CD8-positive, alpha-beta memory T cell (primary cell): Measurements from ENCODE around the gene MYO7B. TPM values are rescaled to one million over a fixed set of nuclear protein-coding genes. Genes with fewer than 3 reads are reported as not detected.

Experiments used
- CTCF ChIA-PET: fragments of 350-600 bp; sonication (Branson Sonifier 250); formaldehyde crosslinking; loops from one replicate; lab custom pipeline; 2021; ENCODE audit warnings: antibody characterized with exemption; lab: Charles Lee
- POLR2A ChIA-PET: fragments of 350-600 bp; sonication (Branson Sonifier 250); formaldehyde crosslinking; loops from one replicate; lab custom pipeline; 2021; ENCODE audit warnings: antibody characterized with exemption; lab: Charles Lee
- DNase-seq, 5 donors: peaks; one replicate each; pipeline versions ENCODE4 v3.0.0 to v3.0.0-alpha.2; 2020 to 2022; ENCODE audit warnings: mixed read lengths in 1 of 5
- H3K27ac ChIP-seq: one replicate; pipeline ENCODE4 v1.7.0; 2013; ENCODE audit warnings: low read depth, mild to moderate bottlenecking, low read length, moderate library complexity
- H3K27me3 ChIP-seq: 2 replicates; pipeline ENCODE4 v1.7.0; 2013; ENCODE audit warnings: low read length, mild to moderate bottlenecking; ENCODE audit not compliant: insufficient read depth, poor library complexity, severe bottlenecking
- H3K36me3 ChIP-seq: 2 replicates; pipeline ENCODE4 v1.7.0; 2013; ENCODE audit warnings: mild to moderate bottlenecking, low read length, moderate library complexity; ENCODE audit not compliant: insufficient read depth
- H3K4me1 ChIP-seq: 2 replicates; pipeline ENCODE4 v1.7.0; 2013; ENCODE audit warnings: mild to moderate bottlenecking, low read length, moderate library complexity; ENCODE audit not compliant: insufficient read depth
- H3K4me3 ChIP-seq: 2 replicates; pipeline ENCODE4 v1.7.0; 2013; ENCODE audit warnings: mild to moderate bottlenecking, low read length
- H3K9me3 ChIP-seq: 2 replicates; pipeline ENCODE4 v1.7.0; 2013; ENCODE audit warnings: mild to moderate bottlenecking, low read length
- H3K27ac Mint-ChIP-seq, 8 donors: one replicate each; pipeline ENCODE4 v1.8.0; 2020 to 2021; ENCODE audit warnings: mixed read lengths in 8 of 8, mild to moderate bottlenecking in 6 of 8, inconsistent platforms in 3 of 8, moderate library complexity in 3 of 8
- H3K27me3 Mint-ChIP-seq, 2 donors: one replicate each; pipeline ENCODE4 v1.8.0; 2020 to 2021; ENCODE audit warnings: mixed read lengths in 2 of 2, mild to moderate bottlenecking in 1 of 2, moderate library complexity in 1 of 2
- H3K36me3 Mint-ChIP-seq, 3 donors: one replicate each; pipeline ENCODE4 v1.8.0; 2020 to 2021; ENCODE audit warnings: mixed read lengths in 3 of 3, inconsistent platforms in 1 of 3, mild to moderate bottlenecking in 1 of 3
- H3K4me1 Mint-ChIP-seq, 3 donors: one replicate each; pipeline ENCODE4 v1.8.0; 2020 to 2021; ENCODE audit warnings: mixed read lengths in 3 of 3, inconsistent platforms in 1 of 3, mild to moderate bottlenecking in 1 of 3
- H3K4me3 Mint-ChIP-seq, 7 donors: one replicate each; pipeline ENCODE4 v1.8.0; 2020 to 2021; ENCODE audit warnings: mixed read lengths in 7 of 7, mild to moderate bottlenecking in 6 of 7, moderate library complexity in 4 of 7, inconsistent platforms in 2 of 7
- H3K9me3 Mint-ChIP-seq, 5 donors: one replicate each; pipeline ENCODE4 v1.8.0; 2020 to 2022; ENCODE audit warnings: mixed read lengths in 5 of 5, mild to moderate bottlenecking in 3 of 5, moderate library complexity in 2 of 5, inconsistent platforms in 1 of 5
- polyA plus RNA-seq: library from polyadenylated mRNA; unstranded; fragments of 300-500 nt; fragmentation: Illumina TruSeq; gene quantifications from one replicate; pipeline ENCODE4 v1.2.3, GENCODE V29; 2021
- total RNA-seq, 2 experiments: library from RNA; stranded (reverse); gene quantifications; one replicate each; pipeline ENCODE4 v1.2.3, GENCODE V29; 2021

MYO7B gene
- total and polyA plus RNA-seq, 3 experiments from 2014 or later, result not detected

DNA sequence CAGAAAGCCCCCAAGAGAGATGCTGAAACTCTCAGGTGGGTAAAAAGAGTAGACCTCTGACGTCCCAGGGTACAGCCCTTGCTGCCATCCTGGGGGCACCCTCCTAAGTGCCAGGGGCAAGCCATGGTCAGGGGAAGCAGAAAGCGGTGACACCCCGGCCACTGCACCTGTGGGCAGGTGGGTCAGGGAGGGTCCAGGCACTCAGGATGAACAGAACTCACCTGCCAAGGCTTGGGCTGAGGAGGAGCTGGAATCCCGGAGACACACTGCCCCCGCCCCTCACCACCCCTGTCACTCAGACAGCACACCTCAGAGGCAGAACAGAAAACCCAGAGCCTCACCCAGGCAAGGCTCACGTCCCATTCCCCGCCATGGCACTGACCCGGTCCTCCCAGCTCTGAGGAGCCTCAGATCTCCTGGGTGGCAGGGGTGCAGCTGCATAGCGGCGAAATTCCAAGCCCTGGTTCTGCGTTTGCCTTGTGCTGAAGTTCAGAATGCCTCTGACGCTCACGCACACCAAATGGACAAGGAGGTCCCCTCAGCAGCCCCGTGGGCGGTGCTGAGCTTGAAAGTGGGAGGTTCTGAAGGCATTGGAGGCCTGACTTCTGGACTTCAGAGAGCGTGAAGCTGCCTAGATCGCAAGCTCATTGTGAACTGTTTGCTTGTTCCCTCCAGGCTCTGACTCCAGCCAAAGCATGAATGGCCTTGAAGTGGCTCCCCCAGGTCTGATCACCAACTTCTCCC is 114.7 kb downstream of the MYO7B start:
- H3K27ac Mint-ChIP-seq, result no peak overlapping the region
- CTCF ChIA-PET, result interaction anchor here (0.7 to 2.1 kb wide), 11 partner anchors 10 to 453 kb away, joined by 3 to 27 read pairs (median 4); partner anchors contain the start of gene LIMS2
- Histone ChIP-seq H3K27me3 (no peaks in the 10 kb centered on the region), H3K4me1 (peaks cover 10% of the 10 kb centered on the region), H3K4me3 (no peak overlapping the region), H3K36me3 (no peaks in the 10 kb centered on the region), H3K9me3 (no peaks in the 10 kb centered on the region), H3K27ac (no peak overlapping the region)
- no peaks in the 10 kb centered on the region for H3K36me3 Mint-ChIP-seq
- no peak overlapping the region for H3K4me3 Mint-ChIP-seq
- no peak for DNase-seq
- H3K27me3 Mint-ChIP-seq, result peaks cover 3 to 5% of the 10 kb centered on the region in 2 donors
- H3K4me1 Mint-ChIP-seq, result peaks cover 4 to 17% (median 7%) of the 10 kb centered on the region in 3 donors
- POLR2A ChIA-PET, result no interaction called here
- no peaks in the 10 kb centered on the region for H3K9me3 Mint-ChIP-seq

DNA sequence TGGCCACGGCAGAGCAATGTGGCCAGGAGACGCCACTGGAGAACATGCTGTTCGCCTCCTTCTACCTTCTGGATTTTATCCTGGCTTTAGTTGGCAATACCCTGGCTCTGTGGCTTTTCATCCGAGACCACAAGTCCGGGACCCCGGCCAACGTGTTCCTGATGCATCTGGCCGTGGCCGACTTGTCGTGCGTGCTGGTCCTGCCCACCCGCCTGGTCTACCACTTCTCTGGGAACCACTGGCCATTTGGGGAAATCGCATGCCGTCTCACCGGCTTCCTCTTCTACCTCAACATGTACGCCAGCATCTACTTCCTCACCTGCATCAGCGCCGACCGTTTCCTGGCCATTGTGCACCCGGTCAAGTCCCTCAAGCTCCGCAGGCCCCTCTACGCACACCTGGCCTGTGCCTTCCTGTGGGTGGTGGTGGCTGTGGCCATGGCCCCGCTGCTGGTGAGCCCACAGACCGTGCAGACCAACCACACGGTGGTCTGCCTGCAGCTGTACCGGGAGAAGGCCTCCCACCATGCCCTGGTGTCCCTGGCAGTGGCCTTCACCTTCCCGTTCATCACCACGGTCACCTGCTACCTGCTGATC is 115.4 kb downstream of the MYO7B start:
- peaks cover 4 to 17% (median 7%) of the 10 kb centered on the region in 3 donors for H3K4me1 Mint-ChIP-seq
- no peaks in the 10 kb centered on the region for H3K27me3 ChIP-seq
- H3K36me3 ChIP-seq, result no peaks in the 10 kb centered on the region
- H3K27ac ChIP-seq, result no peak overlapping the region
- H3K4me1 ChIP-seq, result peaks cover 10% of the 10 kb centered on the region
- ChIA-PET CTCF (interaction anchor here (1.0 to 2.1 kb wide), 8 partner anchors 10 to 454 kb away, joined by 3 to 27 read pairs (median 4); no protein-coding TSS in a partner anchor), POLR2A (no interaction called here)
- H3K27me3 Mint-ChIP-seq, result peaks cover 3 to 5% of the 10 kb centered on the region in 2 donors
- H3K9me3 ChIP-seq, result no peaks in the 10 kb centered on the region
- H3K36me3 Mint-ChIP-seq, result no peaks in the 10 kb centered on the region
- no peak overlapping the region for H3K27ac Mint-ChIP-seq
- no peak overlapping the region for H3K4me3 ChIP-seq
- no peak overlapping the region for H3K4me3 Mint-ChIP-seq
- no peak for DNase-seq
- no peaks in the 10 kb centered on the region for H3K9me3 Mint-ChIP-seq

DNA sequence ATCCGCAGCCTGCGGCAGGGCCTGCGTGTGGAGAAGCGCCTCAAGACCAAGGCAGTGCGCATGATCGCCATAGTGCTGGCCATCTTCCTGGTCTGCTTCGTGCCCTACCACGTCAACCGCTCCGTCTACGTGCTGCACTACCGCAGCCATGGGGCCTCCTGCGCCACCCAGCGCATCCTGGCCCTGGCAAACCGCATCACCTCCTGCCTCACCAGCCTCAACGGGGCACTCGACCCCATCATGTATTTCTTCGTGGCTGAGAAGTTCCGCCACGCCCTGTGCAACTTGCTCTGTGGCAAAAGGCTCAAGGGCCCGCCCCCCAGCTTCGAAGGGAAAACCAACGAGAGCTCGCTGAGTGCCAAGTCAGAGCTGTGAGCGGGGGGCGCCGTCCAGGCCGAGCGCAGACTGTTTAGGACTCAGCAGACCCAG is 115.9 kb downstream of the MYO7B start:
- H3K36me3 Mint-ChIP-seq, result no peaks in the 10 kb centered on the region
- Histone ChIP-seq H3K27ac (no peak overlapping the region), H3K36me3 (no peaks in the 10 kb centered on the region), H3K4me3 (no peak overlapping the region), H3K27me3 (no peaks in the 10 kb centered on the region), H3K9me3 (no peaks in the 10 kb centered on the region), H3K4me1 (peaks cover 10% of the 10 kb centered on the region)
- peaks cover 4 to 17% (median 7%) of the 10 kb centered on the region in 3 donors for H3K4me1 Mint-ChIP-seq
- H3K27me3 Mint-ChIP-seq, result peaks cover 3 to 5% of the 10 kb centered on the region in 2 donors
- DNase-seq, result no peak
- CTCF ChIA-PET, result interaction anchor here (1.0 kb wide), 1 partner anchor 60 kb away, joined by 4 read pairs; no protein-coding TSS in a partner anchor
- H3K9me3 Mint-ChIP-seq, result no peaks in the 10 kb centered on the region
- no peak overlapping the region for H3K27ac Mint-ChIP-seq
- H3K4me3 Mint-ChIP-seq, result no peak overlapping the region
- POLR2A ChIA-PET, result no interaction called here

DNA sequence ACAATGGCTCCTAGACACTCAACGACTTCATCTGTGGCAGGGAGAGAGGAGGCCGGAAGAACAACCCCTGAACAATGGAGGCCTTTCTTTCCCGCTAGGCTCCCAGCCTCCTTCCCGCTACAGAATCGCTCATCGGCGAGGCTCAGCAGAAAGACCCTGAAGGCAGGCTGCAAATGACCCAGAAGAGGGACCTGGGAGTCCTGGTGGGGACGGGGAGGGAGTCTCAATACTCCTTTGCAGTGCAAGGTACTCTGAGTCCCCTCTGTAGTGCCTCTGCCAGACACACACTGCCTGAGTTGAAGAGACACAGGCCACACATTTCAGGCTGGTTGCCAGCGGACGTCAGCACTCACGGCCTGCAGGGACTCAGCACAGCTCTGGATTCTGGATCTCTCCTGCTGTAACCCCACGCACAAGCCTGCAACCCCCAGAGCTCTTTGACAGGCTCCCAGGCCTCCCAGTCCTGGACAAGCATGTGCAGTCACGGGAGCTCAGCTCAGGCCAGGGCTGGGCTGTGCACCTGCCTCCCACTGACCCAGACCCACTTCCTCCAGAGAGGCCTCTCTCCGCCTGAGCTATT is 116.6 kb downstream of the MYO7B start:
- H3K4me3 Mint-ChIP-seq, result no peak overlapping the region
- peaks cover 4 to 17% (median 7%) of the 10 kb centered on the region in 3 donors for H3K4me1 Mint-ChIP-seq
- ChIA-PET POLR2A (no interaction called here), CTCF (interaction anchor here (0.7 to 1.3 kb wide), 3 partner anchors 61 to 125 kb away, joined by 3 to 5 read pairs (median 4); partner anchors contain the start of gene IWS1)
- Histone ChIP-seq H3K27me3 (no peaks in the 10 kb centered on the region), H3K27ac (no peak overlapping the region), H3K4me3 (no peak overlapping the region), H3K36me3 (no peaks in the 10 kb centered on the region), H3K9me3 (no peaks in the 10 kb centered on the region), H3K4me1 (peaks cover 10% of the 10 kb centered on the region)
- no peak for DNase-seq
- H3K36me3 Mint-ChIP-seq, result no peaks in the 10 kb centered on the region
- no peak overlapping the region for H3K27ac Mint-ChIP-seq
- H3K27me3 Mint-ChIP-seq, result peaks cover 3 to 5% of the 10 kb centered on the region in 2 donors
- H3K9me3 Mint-ChIP-seq, result no peaks in the 10 kb centered on the region

DNA sequence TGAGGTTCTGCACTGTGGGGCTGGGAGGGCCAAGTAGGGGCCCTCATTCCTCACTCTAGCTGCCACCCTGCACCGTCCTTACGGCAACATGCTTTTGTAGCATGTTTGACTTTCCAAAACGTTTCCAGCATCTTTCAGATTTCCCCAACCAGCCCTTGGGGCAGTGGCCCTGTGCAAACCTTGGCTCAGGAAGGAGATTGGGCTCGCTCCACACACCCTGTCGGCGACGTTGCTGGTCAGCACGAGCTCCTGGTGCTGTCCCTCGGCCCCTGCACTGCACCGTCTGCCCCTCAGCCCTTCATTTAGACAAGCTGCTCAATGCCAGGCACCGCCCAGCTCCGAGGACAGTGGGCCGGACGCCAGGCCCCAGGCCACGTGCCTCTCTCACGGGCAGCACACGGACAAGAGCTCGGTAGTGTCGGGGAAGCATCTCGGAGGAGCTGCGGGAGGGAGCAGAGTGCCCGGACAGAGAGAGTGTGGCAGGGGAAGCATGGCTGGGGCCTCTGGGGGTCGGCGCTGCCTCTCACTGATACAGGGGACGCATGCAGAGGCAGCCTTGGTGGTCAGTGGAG is 117.4 kb downstream of the MYO7B start:
- Histone ChIP-seq H3K4me1 (peaks cover 10% of the 10 kb centered on the region), H3K9me3 (no peaks in the 10 kb centered on the region), H3K36me3 (no peaks in the 10 kb centered on the region), H3K27me3 (no peaks in the 10 kb centered on the region), H3K27ac (no peak overlapping the region), H3K4me3 (no peak overlapping the region)
- H3K36me3 Mint-ChIP-seq, result no peaks in the 10 kb centered on the region
- peaks cover 4 to 17% (median 7%) of the 10 kb centered on the region in 3 donors for H3K4me1 Mint-ChIP-seq
- no peak overlapping the region for H3K4me3 Mint-ChIP-seq
- no peak overlapping the region for H3K27ac Mint-ChIP-seq
- H3K27me3 Mint-ChIP-seq, result peaks cover 3 to 6% of the 10 kb centered on the region in 2 donors
- H3K9me3 Mint-ChIP-seq, result no peaks in the 10 kb centered on the region
- ChIA-PET CTCF (interaction anchor here (1.1 to 1.3 kb wide), 2 partner anchors 62 to 456 kb away, joined by 4 to 5 read pairs; no protein-coding TSS in a partner anchor), POLR2A (no interaction called here)
- no peak for DNase-seq

DNA sequence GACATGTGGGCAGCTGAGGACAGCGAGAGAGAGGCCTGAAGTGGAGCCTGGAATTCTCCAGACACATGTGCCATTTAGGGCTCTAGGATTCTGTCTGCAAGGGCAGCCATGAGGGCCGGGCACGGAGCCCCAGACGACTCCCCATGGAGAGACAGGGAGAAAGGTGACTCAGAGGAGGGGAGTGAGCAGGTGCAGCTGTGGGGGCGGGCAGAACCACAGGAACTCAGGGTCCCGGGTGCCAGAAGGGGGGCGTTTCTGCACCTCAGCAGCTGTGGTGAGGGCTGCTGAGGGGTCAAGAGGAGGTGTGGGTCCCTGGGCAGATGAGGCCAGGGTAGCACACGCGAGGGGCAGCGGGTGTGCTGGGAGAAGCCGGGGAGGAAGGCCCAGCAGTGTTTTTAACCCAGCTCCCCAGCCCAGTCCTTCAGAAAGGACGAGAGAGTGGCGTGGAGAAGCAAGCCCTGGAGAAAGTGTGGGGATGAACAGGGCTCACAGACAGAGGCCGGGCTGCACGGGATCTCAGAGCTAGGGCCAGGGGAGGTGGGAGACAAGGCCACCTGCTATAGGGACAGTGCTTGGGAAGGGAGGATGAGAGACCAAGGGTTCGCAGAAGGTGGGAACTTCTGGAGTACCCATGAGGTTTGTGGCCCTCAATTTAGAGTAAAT is 118.1 kb downstream of the MYO7B start:
- POLR2A ChIA-PET, result no interaction called here
- H3K9me3 Mint-ChIP-seq, result no peaks in the 10 kb centered on the region
- DNase-seq, result peak in 1 of 5 donors; percentile 17

DNA sequence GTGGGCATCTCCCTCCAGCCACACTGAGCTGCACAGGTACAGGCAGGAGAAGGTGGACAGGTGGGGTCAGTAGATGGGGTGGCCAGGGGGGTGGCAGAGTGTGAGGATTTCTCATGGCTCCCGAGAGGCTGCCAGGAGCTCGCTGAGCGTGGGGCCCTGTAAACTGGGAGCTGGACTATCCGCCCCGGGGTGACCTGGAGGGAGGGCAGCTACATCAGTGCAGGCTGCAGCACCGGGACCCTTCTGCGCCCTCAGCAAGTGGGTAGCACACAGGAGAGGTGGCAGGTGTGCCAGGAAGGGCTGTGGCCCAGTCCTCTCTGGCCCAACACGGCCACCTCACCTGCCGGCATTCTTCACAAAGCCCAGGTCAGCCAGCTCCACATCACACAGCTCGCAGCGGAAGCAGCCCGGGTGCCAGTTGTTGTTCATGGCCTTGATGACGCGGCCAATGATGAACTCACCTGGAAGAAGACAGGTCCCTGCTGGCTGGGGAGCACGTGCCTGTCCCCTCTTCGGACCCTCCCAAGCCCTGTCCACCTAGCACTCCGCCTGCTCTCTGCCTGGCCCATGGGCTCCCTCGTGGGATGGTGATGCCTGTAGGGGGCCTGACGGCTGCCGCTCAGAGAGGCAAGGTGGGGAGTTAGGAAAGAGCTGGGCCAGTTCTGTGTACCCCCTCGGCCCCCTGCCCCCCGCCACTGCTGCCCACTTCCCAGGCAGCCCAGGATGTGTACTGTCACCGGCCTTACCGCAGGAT is 118.8 kb downstream of the MYO7B start:
- peak in 1 of 5 donors; percentile 45 for DNase-seq
- H3K4me1 Mint-ChIP-seq, result peaks cover 4 to 6% (median 4%) of the 10 kb centered on the region in 3 donors
- Histone ChIP-seq H3K27me3 (no peaks in the 10 kb centered on the region), H3K4me3 (no peak overlapping the region), H3K9me3 (no peaks in the 10 kb centered on the region), H3K36me3 (no peaks in the 10 kb centered on the region), H3K27ac (no peak overlapping the region), H3K4me1 (peaks cover 7% of the 10 kb centered on the region)
- no peak overlapping the region for H3K4me3 Mint-ChIP-seq
- POLR2A ChIA-PET, result no interaction called here
- H3K36me3 Mint-ChIP-seq, result no peaks in the 10 kb centered on the region
- no peaks in the 10 kb centered on the region for H3K9me3 Mint-ChIP-seq
- CTCF ChIA-PET, result interaction anchor here (1.5 kb wide), 1 partner anchor 14 kb away, joined by 3 read pairs; no protein-coding TSS in a partner anchor
- peaks cover 3 to 8% of the 10 kb centered on the region in 2 donors for H3K27me3 Mint-ChIP-seq
- H3K27ac Mint-ChIP-seq, result no peak overlapping the region

More for the DNA sequence above, 118.1 kb downstream of the MYO7B start:
- Mint-ChIP-seq H3K4me3 (no peak overlapping the region), H3K27me3 (peaks cover 3 to 8% of the 10 kb centered on the region in 2 donors), H3K4me1 (peaks cover 4 to 13% (median 7%) of the 10 kb centered on the region in 3 donors), H3K27ac (no peak overlapping the region), H3K36me3 (no peaks in the 10 kb centered on the region)
- H3K9me3 ChIP-seq, result no peaks in the 10 kb centered on the region
- CTCF ChIA-PET, result interaction anchor here (1.1 to 1.5 kb wide), 3 partner anchors 14 to 456 kb away, joined by 3 to 5 read pairs (median 4); no protein-coding TSS in a partner anchor
- H3K36me3 ChIP-seq, result no peaks in the 10 kb centered on the region
- no peaks in the 10 kb centered on the region for H3K27me3 ChIP-seq
- H3K4me1 ChIP-seq, result peaks cover 10% of the 10 kb centered on the region
- H3K27ac ChIP-seq, result no peak overlapping the region
- H3K4me3 ChIP-seq, result no peak overlapping the region
